ENCODE measurements around the gene AK2.
"Not testable (repeated sequence)": the region's sequence is repeated elsewhere in the genome, so short reads cannot be mapped to it uniquely, and the experiment has no call there.

The AK2 gene

GRCh38 chr1:32998997-32999396 lies 37.7 kb downstream of the AK2 start:
- Histone ChIP-seq H2AK5ac (ENCODE audit: low read depth, low read length) (no peak overlapping the region), H3K4me1 (ENCODE audit: control insufficient read depth in 2 of 2, insufficient read depth in 1 of 2, low read depth in 1 of 2, low read length in 2 of 2) (peaks cover 2% of the 10 kb centered on the region in 2 donors), H3K4me2 (ENCODE audit: insufficient read depth, low read length, poor library complexity, severe bottlenecking) (no peak overlapping the region), H2BK15ac (ENCODE audit: low read length) (no peak overlapping the region), H3K79me1 (ENCODE audit: low read depth, low read length) (no peaks in the 10 kb centered on the region), H2BK120ac (ENCODE audit: low read depth, low read length) (no peak overlapping the region), H3K27me3 (ENCODE audit: control insufficient read depth in 3 of 3, insufficient read depth in 3 of 3, low read depth in 1 of 3, low read length in 3 of 3) (no peaks in the 10 kb centered on the region), H3K23ac (ENCODE audit: low read depth, low read length, poor library complexity) (no peak overlapping the region), H3K18ac (ENCODE audit: low read length) (no peak overlapping the region), H3K27ac (replicated peaks; ENCODE audit: low read length) (no peak overlapping the region), H3K9me3 (replicated peaks in 1 of 2; ENCODE audit: control insufficient read depth in 2 of 2, insufficient read depth in 1 of 2, low read depth in 1 of 2, low read length in 2 of 2) (no peaks in the 10 kb centered on the region), H3K36me3 (replicated peaks in 1 of 2; ENCODE audit: control insufficient read depth in 2 of 2, insufficient read depth in 2 of 2, low read length in 2 of 2) (no peaks in the 10 kb centered on the region), H3K14ac (ENCODE audit: low read length) (no peak overlapping the region), H3K4ac (ENCODE audit: low read length) (no peak overlapping the region), H4K91ac (ENCODE audit: low read depth, low read length, poor library complexity) (no peak overlapping the region), H3K4me3 (ENCODE audit: low read length in 2 of 2) (no peak overlapping the region), H2BK5ac (ENCODE audit: low read length) (no peak overlapping the region), H3K9ac (ENCODE audit: low read depth, low read length, poor library complexity) (no peak overlapping the region), H4K8ac (ENCODE audit: low read depth, low read length) (no peak overlapping the region), H2AFZ (ENCODE audit: low read length) (no peak overlapping the region), H2BK12ac (ENCODE audit: low read length) (no peak overlapping the region)
- DNase-seq (ENCODE audit: low spot score), result no peak
- no CpG with 5 or more reads among the region's 4 CpGs for WGBS, 2 donors (ENCODE audit: extremely low coverage in 2 of 2, insufficient read length in 2 of 2, insufficient replicate concordance in 1 of 2)

DNA sequence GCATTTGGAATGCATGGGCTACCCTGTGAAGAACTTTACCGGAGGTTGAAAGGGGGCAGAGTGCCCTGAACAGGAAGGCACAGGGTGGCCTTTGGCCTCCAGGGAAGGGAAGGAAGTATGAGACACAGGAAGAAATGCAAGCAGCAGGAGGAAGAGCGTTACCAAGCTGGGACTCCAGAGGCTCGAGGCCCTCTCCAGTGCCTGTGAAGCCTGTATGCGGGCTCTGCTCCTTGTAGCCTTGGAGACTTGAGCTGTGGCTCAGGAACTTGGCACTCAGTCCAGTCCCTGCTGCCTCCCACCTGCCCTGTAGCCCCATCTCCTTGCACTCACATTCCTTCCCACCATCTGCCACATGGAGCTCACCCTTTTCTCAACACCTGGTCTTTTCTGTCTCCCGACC lies 38.6 kb downstream of the AK2 start:
- H2BK15ac ChIP-seq (ENCODE audit: low read length), result no peak overlapping the region
- no peak overlapping the region for H3K23ac ChIP-seq (ENCODE audit: low read depth, low read length, poor library complexity)
- H3K18ac ChIP-seq (ENCODE audit: low read length), result no peak overlapping the region
- no peak overlapping the region for H2BK120ac ChIP-seq (ENCODE audit: low read depth, low read length)
- H2BK5ac ChIP-seq (ENCODE audit: low read length), result no peak overlapping the region
- no peak overlapping the region for H3K14ac ChIP-seq (ENCODE audit: low read length)
- H3K9ac ChIP-seq (ENCODE audit: low read depth, low read length, poor library complexity), result no peak overlapping the region
- no peak overlapping the region for H3K4me3 ChIP-seq (ENCODE audit: low read length in 2 of 2)
- WGBS, 2 donors (ENCODE audit: extremely low coverage in 2 of 2, insufficient read length in 2 of 2, insufficient replicate concordance in 1 of 2), result no CpG with 5 or more reads among the region's 5 CpGs
- no peaks in the 10 kb centered on the region for H3K36me3 ChIP-seq (replicated peaks in 1 of 2; ENCODE audit: control insufficient read depth in 2 of 2, insufficient read depth in 2 of 2, low read length in 2 of 2)
- no peak overlapping the region for H4K91ac ChIP-seq (ENCODE audit: low read depth, low read length, poor library complexity)
- H2AK5ac ChIP-seq (ENCODE audit: low read depth, low read length), result no peak overlapping the region
- H3K4me1 ChIP-seq (ENCODE audit: control insufficient read depth in 2 of 2, insufficient read depth in 1 of 2, low read depth in 1 of 2, low read length in 2 of 2), result peaks cover 2% of the 10 kb centered on the region in 2 donors
- no peaks in the 10 kb centered on the region for H3K9me3 ChIP-seq (replicated peaks in 1 of 2; ENCODE audit: control insufficient read depth in 2 of 2, insufficient read depth in 1 of 2, low read depth in 1 of 2, low read length in 2 of 2)
- no peak overlapping the region for H2BK12ac ChIP-seq (ENCODE audit: low read length)
- no peak overlapping the region for H3K4me2 ChIP-seq (ENCODE audit: insufficient read depth, low read length, poor library complexity, severe bottlenecking)
- no peaks in the 10 kb centered on the region for H3K79me1 ChIP-seq (ENCODE audit: low read depth, low read length)
- no peak overlapping the region for H2AFZ ChIP-seq (ENCODE audit: low read length)
- H4K8ac ChIP-seq (ENCODE audit: low read depth, low read length), result no peak overlapping the region
- no peak overlapping the region for H3K4ac ChIP-seq (ENCODE audit: low read length)
- H3K27ac ChIP-seq (replicated peaks; ENCODE audit: low read length), result no peak overlapping the region
- no peaks in the 10 kb centered on the region for H3K27me3 ChIP-seq (ENCODE audit: control insufficient read depth in 3 of 3, insufficient read depth in 3 of 3, low read depth in 1 of 3, low read length in 3 of 3)
- no peak for DNase-seq (ENCODE audit: low spot score)

DNA sequence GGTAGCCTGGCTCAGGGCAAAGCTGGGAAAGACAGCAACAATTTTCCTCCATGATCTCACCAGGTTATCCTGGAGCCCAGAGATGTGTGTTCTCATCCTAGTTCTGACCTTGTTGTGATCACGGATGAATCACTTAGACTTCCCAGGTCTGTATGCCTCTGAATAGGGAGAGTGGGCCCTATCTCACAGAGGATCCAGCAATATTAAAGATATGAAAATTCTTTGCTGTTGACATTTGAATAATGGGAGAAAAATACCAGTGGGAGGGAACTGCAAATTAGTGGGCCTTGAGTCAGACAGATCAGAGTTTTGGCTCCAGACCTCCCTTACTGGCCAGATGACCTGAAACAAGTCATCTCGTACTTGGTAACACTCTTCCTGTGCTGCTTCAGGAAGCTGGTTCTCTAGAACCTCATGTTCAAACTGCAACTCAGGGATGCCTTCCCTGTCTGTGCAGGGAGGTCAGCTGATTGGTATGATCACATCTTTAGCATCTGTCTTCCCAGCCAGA lies 39.2 kb downstream of the AK2 start:
- H3K23ac ChIP-seq (ENCODE audit: low read depth, low read length, poor library complexity), result no peak overlapping the region
- H3K4ac ChIP-seq (ENCODE audit: low read length), result no peak overlapping the region
- H4K91ac ChIP-seq (ENCODE audit: low read depth, low read length, poor library complexity), result no peak overlapping the region
- no peak overlapping the region for H3K9ac ChIP-seq (ENCODE audit: low read depth, low read length, poor library complexity)
- H2BK12ac ChIP-seq (ENCODE audit: low read length), result no peak overlapping the region
- no peak for DNase-seq (ENCODE audit: low spot score)
- no peaks in the 10 kb centered on the region for H3K79me1 ChIP-seq (ENCODE audit: low read depth, low read length)
- WGBS, 2 donors (ENCODE audit: extremely low coverage in 2 of 2, insufficient read length in 2 of 2, insufficient replicate concordance in 1 of 2), result no CpG with 5 or more reads among the region's 2 CpGs
- H2BK5ac ChIP-seq (ENCODE audit: low read length), result no peak overlapping the region
- H3K4me2 ChIP-seq (ENCODE audit: insufficient read depth, low read length, poor library complexity, severe bottlenecking), result no peak overlapping the region
- H2AFZ ChIP-seq (ENCODE audit: low read length), result no peak overlapping the region
- no peak overlapping the region for H2AK5ac ChIP-seq (ENCODE audit: low read depth, low read length)
- no peak overlapping the region for H3K27ac ChIP-seq (replicated peaks; ENCODE audit: low read length)
- peaks cover 3 to 5% of the 10 kb centered on the region in 2 donors for H3K4me1 ChIP-seq (ENCODE audit: control insufficient read depth in 2 of 2, insufficient read depth in 1 of 2, low read depth in 1 of 2, low read length in 2 of 2)
- no peak overlapping the region for H3K14ac ChIP-seq (ENCODE audit: low read length)
- H3K27me3 ChIP-seq (ENCODE audit: control insufficient read depth in 3 of 3, insufficient read depth in 3 of 3, low read depth in 1 of 3, low read length in 3 of 3), result no peaks in the 10 kb centered on the region
- no peak overlapping the region for H3K4me3 ChIP-seq (ENCODE audit: low read length in 2 of 2)
- no peak overlapping the region for H2BK15ac ChIP-seq (ENCODE audit: low read length)
- H4K8ac ChIP-seq (ENCODE audit: low read depth, low read length), result no peak overlapping the region
- no peak overlapping the region for H2BK120ac ChIP-seq (ENCODE audit: low read depth, low read length)
- H3K9me3 ChIP-seq (replicated peaks in 1 of 2; ENCODE audit: control insufficient read depth in 2 of 2, insufficient read depth in 1 of 2, low read depth in 1 of 2, low read length in 2 of 2), result no peaks in the 10 kb centered on the region
- no peak overlapping the region for H3K18ac ChIP-seq (ENCODE audit: low read length)
- H3K36me3 ChIP-seq (replicated peaks in 1 of 2; ENCODE audit: control insufficient read depth in 2 of 2, insufficient read depth in 2 of 2, low read length in 2 of 2), result no peaks in the 10 kb centered on the region

GRCh38 chr1:32993324-32993636 lies 43.4 kb downstream of the AK2 start:
- H4K91ac ChIP-seq (ENCODE audit: low read depth, low read length, poor library complexity); H3K27me3 ChIP-seq (ENCODE audit: control insufficient read depth in 3 of 3, insufficient read depth in 3 of 3, low read depth in 1 of 3, low read length in 3 of 3); H2AK5ac ChIP-seq (ENCODE audit: low read depth, low read length); H3K4me1 ChIP-seq (ENCODE audit: control insufficient read depth in 2 of 2, insufficient read depth in 1 of 2, low read depth in 1 of 2, low read length in 2 of 2); H2BK12ac ChIP-seq (ENCODE audit: low read length); H4K8ac ChIP-seq (ENCODE audit: low read depth, low read length); H3K9ac ChIP-seq (ENCODE audit: low read depth, low read length, poor library complexity); H2BK120ac ChIP-seq (ENCODE audit: low read depth, low read length); H3K4me3 ChIP-seq (ENCODE audit: low read length in 2 of 2); H3K79me1 ChIP-seq (ENCODE audit: low read depth, low read length); H3K18ac ChIP-seq (ENCODE audit: low read length); H3K36me3 ChIP-seq (replicated peaks in 1 of 2; ENCODE audit: control insufficient read depth in 2 of 2, insufficient read depth in 2 of 2, low read length in 2 of 2); H2AFZ ChIP-seq (ENCODE audit: low read length); H3K9me3 ChIP-seq (replicated peaks in 1 of 2; ENCODE audit: control insufficient read depth in 2 of 2, insufficient read depth in 1 of 2, low read depth in 1 of 2, low read length in 2 of 2); H2BK15ac ChIP-seq (ENCODE audit: low read length); H3K4ac ChIP-seq (ENCODE audit: low read length); H3K27ac ChIP-seq (replicated peaks; ENCODE audit: low read length); H2BK5ac ChIP-seq (ENCODE audit: low read length); H3K14ac ChIP-seq (ENCODE audit: low read length); H3K4me2 ChIP-seq (ENCODE audit: insufficient read depth, low read length, poor library complexity, severe bottlenecking); H3K23ac ChIP-seq (ENCODE audit: low read depth, low read length, poor library complexity); DNase-seq (ENCODE audit: low spot score): not testable (repeated sequence)
- no CpG with 5 or more reads among the region's 8 CpGs for WGBS, 2 donors (ENCODE audit: extremely low coverage in 2 of 2, insufficient read length in 2 of 2, insufficient replicate concordance in 1 of 2)
